NCI-H226 (cell line): ENCODE data around the gene GMDS.

Source experiments
- DNase-seq: peaks from one replicate; pipeline ENCODE4 v3.0.0-alpha.2; 2015

The GMDS gene

GRCh38 chr6:1972962-1973361, 272.4 kb downstream of the GMDS start:
- DNase-seq: no peak

- DNase-seq: no peak
Observed at GRCh38 chr6:1971612-1972011, 273.8 kb downstream of the GMDS start.

DNA sequence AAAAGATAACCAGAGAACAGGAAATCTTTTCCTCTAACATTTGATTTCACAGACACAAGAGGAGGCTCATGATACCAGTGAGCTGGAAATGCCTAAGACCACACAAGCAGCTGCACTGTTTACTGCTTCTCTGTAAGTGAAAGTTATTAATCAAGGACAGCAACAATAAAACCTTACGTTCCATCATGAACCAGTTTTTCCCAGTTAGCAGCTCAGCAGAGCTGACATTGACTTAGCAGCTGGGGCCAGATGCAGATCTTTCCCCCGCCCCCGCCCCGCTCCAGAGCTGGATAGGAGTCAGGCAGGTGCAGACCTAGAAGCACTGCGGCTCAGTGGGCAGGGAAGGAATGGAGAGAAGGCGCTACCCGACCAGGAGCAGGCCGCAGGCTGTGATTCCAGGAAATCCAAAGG, 275.2 kb downstream of the GMDS start:
- no peak for DNase-seq

DNA sequence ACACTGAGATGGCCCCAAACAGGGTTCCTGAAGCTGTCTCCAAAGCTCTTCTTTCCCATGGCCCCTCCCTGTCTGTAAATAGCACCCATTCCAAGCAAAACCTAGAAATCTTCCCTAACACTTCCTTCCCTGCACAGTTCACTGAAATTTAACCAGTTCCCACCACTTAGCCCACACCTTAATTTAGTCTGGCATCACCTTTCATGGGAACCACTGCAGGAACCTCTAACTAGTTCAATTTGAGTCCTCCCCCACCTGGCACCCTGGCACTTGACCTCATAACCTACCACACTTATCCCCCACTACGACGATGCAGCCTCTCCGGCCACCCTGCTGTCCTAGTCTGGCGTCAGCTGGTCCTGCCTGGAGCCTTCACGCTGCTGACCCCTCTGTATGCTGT, 278.7 kb downstream of the GMDS start:
- DNase-seq: no peak

- DNase-seq: no peak
Observed at GRCh38 chr6:1965596-1966224, 279.7 kb downstream of the GMDS start.

GRCh38 chr6:1963596-1963995, 281.8 kb downstream of the GMDS start:
- no peak for DNase-seq

- DNase-seq: no peak
Observed at GRCh38 chr6:1962201-1962600, 283.2 kb downstream of the GMDS start.

DNA sequence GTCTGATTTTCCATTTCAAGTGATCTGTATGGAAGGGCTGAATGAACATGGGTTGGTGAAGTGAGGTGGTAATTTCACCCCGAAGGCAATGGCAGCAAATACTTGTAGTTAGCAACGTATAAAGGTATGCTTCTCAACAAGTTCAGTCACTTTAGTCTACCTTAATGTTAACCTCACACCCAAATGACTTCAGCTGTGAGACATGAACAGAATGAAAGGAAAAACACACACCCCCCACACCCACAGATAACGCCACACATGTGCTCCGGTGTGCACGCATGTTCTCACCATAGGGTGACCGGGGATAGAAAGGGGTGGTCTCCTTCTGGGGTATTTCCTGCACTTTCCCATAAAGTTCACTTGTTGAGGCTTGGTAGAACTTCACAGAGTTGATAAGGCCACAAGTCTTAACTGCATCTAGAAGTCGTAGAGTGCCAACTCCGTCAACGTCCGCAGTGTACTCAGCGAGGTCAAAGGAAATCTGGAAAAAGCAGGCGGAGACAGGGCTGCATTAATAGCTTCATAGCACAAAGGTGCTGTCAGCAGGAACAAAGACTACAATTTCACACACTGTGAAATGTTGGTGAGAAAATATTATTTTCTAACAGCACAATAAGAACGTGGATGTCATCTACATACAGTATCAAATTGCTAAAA, 284.8 kb downstream of the GMDS start:
- DNase-seq: no peak

- DNase-seq: no peak
Observed at GRCh38 chr6:1958257-1958656, 287.1 kb downstream of the GMDS start.

- no peak for DNase-seq
Observed at GRCh38 chr6:1957746-1958145, 287.7 kb downstream of the GMDS start.

- DNase-seq: peak; percentile 96
Observed at GRCh38 chr6:1952740-1953360, 292.6 kb downstream of the GMDS start.

GRCh38 chr6:1950631-1951030, 294.8 kb downstream of the GMDS start:
- DNase-seq: no peak

DNA sequence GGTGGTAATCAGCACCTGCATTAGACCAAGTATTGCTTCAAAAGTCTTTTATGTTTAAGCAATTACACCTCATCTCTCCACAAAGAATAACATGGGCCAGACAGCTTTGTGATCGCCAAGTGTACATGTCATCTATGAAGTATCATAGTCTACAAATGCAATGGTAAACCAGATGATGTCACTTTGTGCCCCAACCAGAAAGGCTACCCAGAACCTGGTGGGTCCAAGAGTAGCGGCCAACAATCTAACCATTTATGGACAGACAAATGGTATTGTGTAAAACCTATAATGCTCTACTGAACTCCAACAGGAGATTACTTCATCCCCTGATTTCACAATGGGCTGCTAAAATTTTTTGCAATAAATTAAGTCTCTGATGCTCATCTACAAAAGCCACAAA, 295.9 kb downstream of the GMDS start:
- DNase-seq: peak; percentile 8

DNA sequence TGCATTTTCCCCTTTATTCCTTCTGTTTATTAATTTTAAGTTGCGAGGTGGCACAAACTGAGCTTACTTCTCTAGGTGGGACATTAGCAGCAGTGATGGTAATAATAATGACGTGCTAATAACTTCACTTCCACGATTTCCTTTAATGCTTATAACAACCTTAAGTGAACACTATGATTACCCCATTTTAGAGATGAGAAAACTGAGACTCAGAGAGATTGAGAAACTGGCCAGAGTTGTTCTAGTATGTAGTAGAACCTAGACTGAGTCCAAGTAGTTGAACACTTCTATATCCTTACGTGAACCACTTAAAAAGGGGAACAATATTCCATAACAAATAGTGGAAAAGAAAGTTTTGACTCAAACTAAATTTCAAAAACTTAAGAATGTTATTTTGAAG, 297.5 kb downstream of the GMDS start:
- no peak for DNase-seq

DNA sequence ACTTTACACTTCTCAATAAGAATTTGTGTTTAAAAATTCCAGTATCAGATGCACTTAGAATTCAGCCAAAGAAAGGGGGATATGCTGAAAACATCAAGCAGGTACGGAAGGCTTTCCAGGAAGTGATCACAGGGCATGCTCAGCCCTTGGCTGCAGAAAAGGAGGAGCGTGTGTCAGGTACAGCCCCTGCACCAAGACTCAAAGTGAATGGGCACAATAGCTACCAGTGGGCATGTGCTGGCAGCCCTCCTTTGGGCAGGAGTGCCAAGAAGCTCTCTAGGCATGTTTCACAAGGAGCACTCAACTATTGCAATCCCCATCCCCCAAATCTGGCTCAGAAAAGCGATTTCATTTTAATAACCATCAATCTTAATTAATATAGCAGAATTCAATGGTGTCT, 298.8 kb downstream of the GMDS start:
- DNase-seq: no peak

DNA sequence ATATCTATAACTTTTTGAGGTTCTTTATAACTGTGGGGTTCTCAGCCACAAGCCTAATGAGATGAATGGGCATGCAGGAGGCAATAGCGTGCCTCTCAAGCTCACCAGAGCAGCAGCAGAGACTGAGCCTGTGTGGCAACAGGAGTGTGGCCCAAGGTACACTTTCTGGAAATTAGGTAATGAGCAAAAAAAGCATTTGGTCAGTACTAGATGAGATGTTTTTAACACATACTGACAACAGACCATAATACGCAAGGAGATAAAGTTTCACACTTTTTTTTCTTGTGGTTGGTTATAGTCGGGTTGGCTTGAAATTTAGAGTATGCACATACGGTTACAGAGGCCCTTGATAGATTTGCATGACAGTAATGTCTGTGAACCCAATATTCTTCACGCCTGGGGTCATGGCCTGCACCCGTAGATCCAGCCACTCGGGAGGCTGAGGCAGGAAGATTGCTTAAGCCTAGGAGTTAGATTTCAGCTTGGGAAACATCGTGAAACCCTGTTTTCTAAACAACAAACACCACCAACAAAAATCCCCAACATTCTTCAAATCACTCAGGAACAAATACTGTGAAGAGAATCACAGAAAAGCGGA, 300.1 kb downstream of the GMDS start:
- no peak for DNase-seq

GRCh38 chr6:1942834-1943233, 302.6 kb downstream of the GMDS start:
- no peak for DNase-seq

DNA sequence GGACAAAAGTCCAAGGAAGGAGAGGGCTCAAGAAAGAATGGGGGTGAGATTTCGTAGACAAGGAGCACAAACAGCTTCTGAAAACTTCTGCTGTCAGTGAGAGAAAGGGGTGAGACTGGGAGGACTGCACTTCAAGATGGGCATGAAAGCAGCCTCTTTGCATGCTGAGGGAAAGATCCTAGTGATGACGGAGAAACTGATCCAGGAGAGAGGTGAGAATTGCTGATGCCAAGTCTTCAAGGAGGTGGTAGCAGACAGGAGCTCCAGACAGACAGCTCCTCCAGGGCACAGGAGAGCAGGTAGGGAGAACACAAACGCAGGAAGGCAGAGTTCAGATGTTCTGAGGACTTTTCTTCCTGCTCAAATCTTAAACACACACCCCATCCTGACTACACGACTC, 303.9 kb downstream of the GMDS start:
- no peak for DNase-seq

- DNase-seq: no peak
Observed at GRCh38 chr6:1940381-1940780, 305.0 kb downstream of the GMDS start.

DNA sequence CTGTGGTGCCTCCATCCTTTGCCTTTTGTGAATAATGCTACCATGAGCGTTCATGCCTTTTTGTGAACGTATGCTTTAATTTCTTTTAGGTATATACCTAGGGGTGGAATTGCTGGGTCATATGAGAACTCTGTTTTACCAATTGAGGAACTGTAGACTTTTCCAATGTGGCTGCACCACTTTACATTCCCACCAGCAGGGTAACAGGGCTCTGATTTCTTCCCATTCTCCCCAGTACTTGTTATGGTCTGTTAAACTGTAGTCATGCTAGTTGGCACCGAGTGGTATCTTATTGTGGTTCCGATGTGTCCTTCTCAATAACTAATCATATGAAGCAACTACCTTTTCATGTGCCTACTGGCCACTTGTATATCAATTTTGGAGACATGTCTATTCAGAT, 312.1 kb downstream of the GMDS start:
- no peak for DNase-seq

GRCh38 chr6:1931817-1932216, 313.6 kb downstream of the GMDS start:
- DNase-seq: no peak

GRCh38 chr6:1930356-1930755, 315.0 kb downstream of the GMDS start:
- DNase-seq: no peak

DNA sequence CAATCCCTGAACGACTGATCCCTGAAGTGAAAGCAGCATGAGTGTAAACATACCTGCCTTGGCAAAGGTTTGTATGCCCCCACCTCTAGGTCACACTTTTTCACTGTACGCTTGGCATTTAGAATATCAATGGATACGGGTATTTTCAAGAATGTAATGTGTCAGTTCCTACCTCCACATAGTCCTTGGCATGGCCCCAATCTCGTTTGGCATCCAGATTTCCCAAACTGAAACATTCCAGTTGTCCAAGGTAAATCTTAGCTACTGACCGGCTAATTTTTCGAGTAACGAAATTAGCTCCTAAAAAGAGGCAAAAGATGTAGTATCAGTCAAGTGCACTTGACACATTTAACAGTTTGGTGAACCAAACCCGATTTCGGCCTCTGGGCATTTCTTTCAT, 315.5 kb downstream of the GMDS start:
- no peak for DNase-seq

- DNase-seq: no peak
Observed at GRCh38 chr6:1925743-1926430, 319.5 kb downstream of the GMDS start.
